ENCODE results near the gene USP22. TPM values are rescaled to one million over a fixed set of nuclear protein-coding genes. Genes with fewer than 3 reads are reported as not detected.
"Not testable (repeated sequence)": the region's sequence is repeated elsewhere in the genome, so short reads cannot be mapped to it uniquely, and the experiment has no call there.

USP22 gene
- total RNA-seq, 2 donors from 2014 or later: 145 to 152 TPM

- no peak for DNase-seq
- no peak for ATAC-seq
- intact Hi-C loops (cut with DNase I): loop anchor here in 1 of 2 donors (5.0 kb wide), 1 partner anchor 82 kb away; no protein-coding TSS in a partner anchor
Observed at GRCh38 chr17:20993863-20994778, 48.7 kb downstream of the USP22 start.

GRCh38 chr17:20992987-20993862 is 49.6 kb downstream of the USP22 start:
- intact Hi-C loops (cut with DNase I): loop anchor here in 1 of 2 donors (5.0 kb wide), 1 partner anchor 81 kb away; no protein-coding TSS in a partner anchor
- DNase-seq: no peak
- peak; percentile 44 to 46 for ATAC-seq

GRCh38 chr17:20992416-20992815 is 50.4 kb downstream of the USP22 start:
- ATAC-seq (no peak), DNase-seq (no peak)
- intact Hi-C loops (cut with DNase I): loop anchor here in 1 of 2 donors (5.0 kb wide), 1 partner anchor 80 kb away; no protein-coding TSS in a partner anchor

GRCh38 chr17:20991276-20992037 is 51.4 kb downstream of the USP22 start:
- intact Hi-C loops (cut with DNase I): loop anchor here in 1 of 2 donors (5.0 kb wide), 1 partner anchor 79 kb away; no protein-coding TSS in a partner anchor
- ATAC-seq (no peak), DNase-seq (no peak)

- intact Hi-C loops (cut with DNase I): loop anchor here in 1 of 2 donors (5.0 kb wide), 1 partner anchor 78 kb away; no protein-coding TSS in a partner anchor
- ATAC-seq (no peak), DNase-seq (no peak)
Observed at GRCh38 chr17:20989991-20990855, 52.6 kb downstream of the USP22 start.

GRCh38 chr17:20989481-20989880 is 53.3 kb downstream of the USP22 start:
- ATAC-seq (no peak), DNase-seq (no peak)
- intact Hi-C loops (cut with DNase I): no loop called here

GRCh38 chr17:20988896-20989295 is 53.9 kb downstream of the USP22 start:
- intact Hi-C loops (cut with DNase I): no loop called here
- ATAC-seq (no peak), DNase-seq (no peak)

- no peak for ATAC-seq
- intact Hi-C loops (cut with DNase I): no loop called here
- no peak for DNase-seq
Observed at GRCh38 chr17:20988001-20988636, 54.7 kb downstream of the USP22 start.

- ATAC-seq (no peak), DNase-seq (no peak)
Observed at GRCh38 chr17:20987511-20987910, 55.3 kb downstream of the USP22 start.

GRCh38 chr17:20986767-20987510 is 55.9 kb downstream of the USP22 start:
- intact Hi-C loops (cut with DNase I): no loop called here
- DNase-seq: no peak
- ATAC-seq: no peak

More at GRCh38 chr17:20987511-20987910, 55.3 kb downstream of the USP22 start:
- intact Hi-C loops (cut with DNase I): no loop called here

- no peak for DNase-seq
- no peak for ATAC-seq
- intact Hi-C loops (cut with DNase I): no loop called here
Observed at GRCh38 chr17:20983359-20983637, 59.5 kb downstream of the USP22 start.

GRCh38 chr17:20982589-20983358 is 60.0 kb downstream of the USP22 start:
- ATAC-seq (no peak), DNase-seq (no peak)
- intact Hi-C loops (cut with DNase I): no loop called here

- DNase-seq (no peak), ATAC-seq (no peak)
- intact Hi-C loops (cut with DNase I): no loop called here
Observed at GRCh38 chr17:20981046-20981920, 61.5 kb downstream of the USP22 start.

GRCh38 chr17:20979792-20980083 is 63.1 kb downstream of the USP22 start:
- intact Hi-C loops (cut with DNase I): no loop called here
- ATAC-seq: no peak
- no peak for DNase-seq

GRCh38 chr17:20979007-20979791 is 63.6 kb downstream of the USP22 start:
- ATAC-seq; intact Hi-C loops (cut with DNase I); DNase-seq: not testable (repeated sequence)

Measured in left cardiac atrium (tissue), 4 donors.